HG03469 (cell line): ENCODE measurements around the gene SASH1.

Experiments used
- ATAC-seq: cut with Tn5 transposase; IDR thresholded peaks from one replicate; pipeline ENCODE4 v1.9.1; 2021; ENCODE audit warnings: mild to moderate bottlenecking, moderate library complexity, moderate number of reproducible peaks; ENCODE audit not compliant: unreplicated experiment

The SASH1 gene

GRCh38 chr6:148342350-148343046 lies at the start of gene SASH1:
Gene SASH1, plus strand, starts transcription at chr6:148342838. Its CDS starts 230 bp downstream, at chr6:148343068.
- ATAC-seq, result no peak

GRCh38 chr6:148293181-148293995 lies 49.2 kb upstream of the SASH1 start:
- ATAC-seq, result no peak

GRCh38 chr6:148294059-148294458 lies 48.6 kb upstream of the SASH1 start:
- ATAC-seq, result no peak

GRCh38 chr6:148295261-148295887 lies 47.3 kb upstream of the SASH1 start:
- ATAC-seq, result no peak

- ATAC-seq, result no peak
Observed at GRCh38 chr6:148296771-148297170, 45.9 kb upstream of the SASH1 start.

GRCh38 chr6:148298683-148299082 lies 44.0 kb upstream of the SASH1 start:
- no peak for ATAC-seq

GRCh38 chr6:148303616-148304015 lies 39.0 kb upstream of the SASH1 start:
- ATAC-seq, result no peak

- no peak for ATAC-seq
Observed at GRCh38 chr6:148304976-148305375, 37.7 kb upstream of the SASH1 start.

- ATAC-seq, result no peak
Observed at GRCh38 chr6:148306286-148306685, 36.4 kb upstream of the SASH1 start.

GRCh38 chr6:148307405-148307804 lies 35.2 kb upstream of the SASH1 start:
- ATAC-seq, result no peak

- ATAC-seq, result no peak
Observed at GRCh38 chr6:148309301-148309700, 33.3 kb upstream of the SASH1 start.

- no peak for ATAC-seq
Observed at GRCh38 chr6:148311966-148312669, 30.5 kb upstream of the SASH1 start.

- ATAC-seq, result no peak
Observed at GRCh38 chr6:148313488-148313887, 29.1 kb upstream of the SASH1 start.

- ATAC-seq, result no peak
Observed at GRCh38 chr6:148316308-148316707, 26.3 kb upstream of the SASH1 start.

GRCh38 chr6:148317051-148317450 lies 25.6 kb upstream of the SASH1 start:
- no peak for ATAC-seq

- ATAC-seq, result no peak
Observed at GRCh38 chr6:148317739-148318138, 24.9 kb upstream of the SASH1 start.

GRCh38 chr6:148322704-148323103 lies 19.9 kb upstream of the SASH1 start:
- no peak for ATAC-seq

GRCh38 chr6:148323344-148323743 lies 19.3 kb upstream of the SASH1 start:
- ATAC-seq, result no peak

GRCh38 chr6:148324297-148324985 lies 18.2 kb upstream of the SASH1 start:
- no peak for ATAC-seq

- no peak for ATAC-seq
Observed at GRCh38 chr6:148325316-148326068, 17.1 kb upstream of the SASH1 start.
